HCT116 (cell line): Measurements from ENCODE around the gene CADPS. TPM values are rescaled to one million over a fixed set of nuclear protein-coding genes. Genes with fewer than 3 reads are reported as not detected.

Experiments
- ATAC-seq: fragments of 200-7000 bp; cut with Tn5 transposase; 2 replicates; pipeline ENCODE4 v1.9.1; 2020; ENCODE audit warnings: mild to moderate bottlenecking, moderate library complexity
- BruUV-seq: library from RNA; stranded (reverse); fragments of 400-500 nt; replicated peaks from 2 replicates; lab custom pipeline; 2021; lab: Mats Ljungman, UMichigan
- CTCF ChIA-PET: fragments of 300-600 bp; sonication (Branson Sonifier 250); formaldehyde crosslinking; loops from one replicate; lab custom pipeline; 2021; ENCODE audit warnings: antibody characterized with exemption; lab: Charles Lee
- POLR2A ChIA-PET: fragments of 300-600, 350-600 bp; sonication (Branson Sonifier 250); formaldehyde crosslinking; loops from one replicate; lab custom pipeline; 2021; ENCODE audit warnings: antibody characterized with exemption; lab: Charles Lee
- RAD21 ChIA-PET, 2 experiments: fragments of 300-600 bp; sonication (Branson Sonifier 250); formaldehyde crosslinking; loops; one replicate each; lab custom pipeline; 2023; ENCODE audit warnings: low total read pairs in 2 of 2; ENCODE audit not compliant: uncharacterized antibody in 2 of 2, unreplicated experiment in 2 of 2, low non-redundant PET in 1 of 2; lab: Charles Lee
- DNase-seq: peaks from one replicate; pipeline ENCODE4 v3.0.0-alpha.2; 2010; ENCODE audit warnings: low read depth, low spot score
- H2AFZ ChIP-seq: fragments of 200-600 bp; shearing (Covaris generic), sonication (generic); 2 replicates; pipeline ENCODE4 v1.6.1; 2017; ENCODE audit warnings: low read depth, mixed run types, mixed read lengths, antibody characterized with exemption, low read length; ENCODE audit not compliant: poor library complexity, severe bottlenecking
- H3K27ac ChIP-seq: 2 replicates; pipeline ENCODE4 v1.5.1; 2012; ENCODE audit warnings: low read depth, low read length
- H3K27me3 ChIP-seq: fragments of 200-600 bp; sonication (generic); 2 replicates; pipeline ENCODE4 v1.6.1; 2016; ENCODE audit warnings: mixed run types, low read length, mixed read lengths; ENCODE audit not compliant: insufficient read depth
- H3K36me3 ChIP-seq, 2 experiments: fragments of 200-500 bp in 1 of 2; fragments of 200-600 bp in 1 of 2; sonication (Bioruptor generic) in 1 of 2; sonication (generic) in 1 of 2; 2 replicates each; pipeline versions ENCODE4 v1.5.1 to v1.6.1; 2014 to 2016; ENCODE audit warnings: low read length in 2 of 2, inconsistent platforms in 1 of 2, mixed read lengths in 1 of 2, mixed run types in 1 of 2; ENCODE audit not compliant: insufficient read depth in 2 of 2, control insufficient read depth in 1 of 2
- H3K4me1 ChIP-seq, 2 experiments: fragments of 200-600 bp in 1 of 2; sonication (generic) in 1 of 2; 2 replicates each; pipeline versions ENCODE4 v1.5.1 to v1.6.1; 2012 to 2017; ENCODE audit warnings: low read length in 2 of 2, inconsistent platforms in 1 of 2, mild to moderate bottlenecking in 1 of 2, mixed read lengths in 1 of 2, mixed run types in 1 of 2, moderate library complexity in 1 of 2; ENCODE audit not compliant: insufficient read depth in 2 of 2, control insufficient read depth in 1 of 2
- H3K4me2 ChIP-seq: fragments of 200-600 bp; sonication (generic); 2 replicates; pipeline ENCODE4 v1.6.1; 2017; ENCODE audit warnings: mixed run types, low read length, mixed read lengths
- H3K4me3 ChIP-seq, 2 experiments: fragments of 200-600 bp in 1 of 2; sonication (generic) in 1 of 2; replicated peaks in 1 of 2; 2 replicates each; pipeline ENCODE4 v1.5.1; 2011 to 2016; ENCODE audit warnings: low read length in 2 of 2, control low read depth in 1 of 2, low read depth in 1 of 2, mild to moderate bottlenecking in 1 of 2, mixed read lengths in 1 of 2, mixed run types in 1 of 2
- H3K79me2 ChIP-seq: fragments of 200-600 bp; sonication (generic); 2 replicates; pipeline ENCODE4 v1.6.1; 2017; ENCODE audit warnings: mild to moderate bottlenecking, mixed run types, low read length, moderate library complexity, mixed read lengths; ENCODE audit not compliant: insufficient read depth
- H3K9ac ChIP-seq: fragments of 200-600 bp; sonication (generic); 2 replicates; pipeline ENCODE4 v1.6.1; 2016; ENCODE audit warnings: low read length, mixed read lengths
- H3K9me2 ChIP-seq: fragments of 200-600 bp; sonication (generic), shearing (Covaris generic); 2 replicates; pipeline ENCODE4 v1.6.1; 2017; ENCODE audit warnings: mixed run types, mild to moderate bottlenecking, moderate library complexity; ENCODE audit not compliant: insufficient read depth
- H3K9me3 ChIP-seq, 2 experiments: fragments of 200-500 bp in 1 of 2; fragments of 200-600 bp in 1 of 2; sonication (Bioruptor generic) in 1 of 2; sonication (generic) in 1 of 2; 2 replicates each; pipeline ENCODE4 v1.6.1; 2014 to 2017; ENCODE audit warnings: low read length in 2 of 2, mixed read lengths in 2 of 2, inconsistent platforms in 1 of 2, low read depth in 1 of 2, mild to moderate bottlenecking in 1 of 2, mixed run types in 1 of 2, moderate library complexity in 1 of 2; ENCODE audit not compliant: control insufficient read depth in 1 of 2, insufficient read depth in 1 of 2
- H4K20me1 ChIP-seq: fragments of 200-600 bp; sonication (generic), shearing (Covaris generic); 2 replicates; pipeline ENCODE4 v1.6.1; 2017; ENCODE audit warnings: mixed run types, mild to moderate bottlenecking, moderate library complexity; ENCODE audit not compliant: insufficient read depth
- CBX3 ChIP-seq: IDR thresholded peaks from 2 replicates; pipeline ENCODE4 v1.6.1; 2012; ENCODE audit warnings: low read depth
- EGR1 ChIP-seq: IDR thresholded peaks from 2 replicates; pipeline ENCODE4 v1.6.1; 2012; ENCODE audit warnings: low read depth
- EZH2phosphoT487 ChIP-seq: fragments of 200-600 bp; IDR thresholded peaks from 2 replicates; pipeline ENCODE4 v1.6.1; 2018; ENCODE audit warnings: antibody characterized with exemption, borderline replicate concordance
- JUND ChIP-seq: IDR thresholded peaks from 2 replicates; pipeline ENCODE4 v1.6.1; 2012
- POLR2A ChIP-seq: IDR thresholded peaks from 2 replicates; pipeline ENCODE4 v1.7.0; 2011; ENCODE audit warnings: borderline replicate concordance; ENCODE audit not compliant: insufficient read depth, insufficient read length; ENCODE audit errors: extremely low read depth
- RAD21 ChIP-seq: IDR thresholded peaks from 2 replicates; pipeline ENCODE4 v1.6.1; 2012; ENCODE audit warnings: low read depth, mild to moderate bottlenecking
- SIN3A ChIP-seq: IDR thresholded peaks from 2 replicates; pipeline ENCODE4 v1.6.1; 2012; ENCODE audit warnings: low read depth
- SRF ChIP-seq: IDR thresholded peaks from 2 replicates; pipeline ENCODE4 v1.6.1; 2012; ENCODE audit warnings: low read depth
- intact Hi-C: fragments of 100-400 bp; cut with micrococcal nuclease; formaldehyde crosslinking; loops from 2 replicates; pipeline ENCODE4 v1.10.0; 2022
- total RNA-seq: library from RNA; stranded (reverse); gene quantifications from one replicate; pipeline ENCODE4 v1.2.1, GENCODE V29; 2021; ENCODE audit not compliant: unreplicated experiment
- TF ChIP-seq, protein P1 (sequence below): IDR thresholded peaks from 2 replicates; pipeline ENCODE4 v1.6.1; 2012; ENCODE audit warnings: low read depth
- TF ChIP-seq, protein P2 (sequence below): IDR thresholded peaks from 2 replicates; pipeline ENCODE4 v1.6.1; 2012
- TF ChIP-seq, protein P3 (sequence below), 3 experiments: fragments of 200-600 bp in 1 of 3; sonication (generic) in 1 of 3; IDR thresholded peaks in 2 of 3; conservative IDR thresholded peaks in 1 of 3; 2 replicates each; pipeline ENCODE4 v1.5.1; 2012 to 2017; ENCODE audit warnings: low read depth in 2 of 3, low read length in 2 of 3, antibody characterized with exemption in 1 of 3, borderline replicate concordance in 1 of 3, control low read depth in 1 of 3, mild to moderate bottlenecking in 1 of 3, mixed read lengths in 1 of 3, mixed run types in 1 of 3, moderate library complexity in 1 of 3; ENCODE audit not compliant: insufficient read depth in 1 of 3

CADPS gene
- total RNA-seq, 1 experiment from 2014 or later = not detected

DNA sequence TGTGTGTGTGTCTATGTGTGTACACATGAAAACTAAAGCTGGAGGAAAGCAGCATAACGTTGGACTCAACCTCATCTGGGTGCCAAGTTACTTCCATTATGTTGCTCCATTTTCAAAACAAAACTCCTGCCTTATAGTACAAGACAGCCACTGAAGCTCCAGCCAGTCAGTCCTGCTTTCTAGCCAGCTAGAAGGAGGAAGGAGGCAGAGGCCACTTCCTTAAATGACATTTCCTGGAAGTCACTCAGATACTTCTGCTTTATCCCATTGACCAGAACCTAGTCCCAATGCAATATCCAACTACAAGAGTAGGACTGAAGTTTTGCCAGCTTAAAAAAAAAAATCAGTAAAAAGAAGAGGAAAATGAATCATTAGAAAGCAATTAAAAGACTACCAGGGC lies 31.7 kb downstream of the CADPS start:
- no TSS peak for BruUV-seq
- Histone ChIP-seq H3K9me2 (no peaks in the 10 kb centered on the region), H3K9me3 (no peaks in the 10 kb centered on the region), H3K79me2 (no peaks in the 10 kb centered on the region), H3K4me2 (no peak overlapping the region), H2AFZ (no peak overlapping the region), H4K20me1 (no peaks in the 10 kb centered on the region), H3K27me3 (no peaks in the 10 kb centered on the region), H3K4me3 (no peak overlapping the region), H3K27ac (no peak overlapping the region), H3K4me1 (no peaks in the 10 kb centered on the region), H3K9ac (no peak overlapping the region), H3K36me3 (no peaks in the 10 kb centered on the region)
- DNase-seq (no peak), ATAC-seq (no peak)
- ChIA-PET POLR2A (interaction anchor here (0.7 kb wide), 1 partner anchor 10 kb away, joined by 3 read pairs; no protein-coding TSS in a partner anchor), RAD21 (no interaction called here), CTCF (no interaction called here)
- TF ChIP-seq SIN3A = no peak
- TF ChIP-seq, protein P1, sequence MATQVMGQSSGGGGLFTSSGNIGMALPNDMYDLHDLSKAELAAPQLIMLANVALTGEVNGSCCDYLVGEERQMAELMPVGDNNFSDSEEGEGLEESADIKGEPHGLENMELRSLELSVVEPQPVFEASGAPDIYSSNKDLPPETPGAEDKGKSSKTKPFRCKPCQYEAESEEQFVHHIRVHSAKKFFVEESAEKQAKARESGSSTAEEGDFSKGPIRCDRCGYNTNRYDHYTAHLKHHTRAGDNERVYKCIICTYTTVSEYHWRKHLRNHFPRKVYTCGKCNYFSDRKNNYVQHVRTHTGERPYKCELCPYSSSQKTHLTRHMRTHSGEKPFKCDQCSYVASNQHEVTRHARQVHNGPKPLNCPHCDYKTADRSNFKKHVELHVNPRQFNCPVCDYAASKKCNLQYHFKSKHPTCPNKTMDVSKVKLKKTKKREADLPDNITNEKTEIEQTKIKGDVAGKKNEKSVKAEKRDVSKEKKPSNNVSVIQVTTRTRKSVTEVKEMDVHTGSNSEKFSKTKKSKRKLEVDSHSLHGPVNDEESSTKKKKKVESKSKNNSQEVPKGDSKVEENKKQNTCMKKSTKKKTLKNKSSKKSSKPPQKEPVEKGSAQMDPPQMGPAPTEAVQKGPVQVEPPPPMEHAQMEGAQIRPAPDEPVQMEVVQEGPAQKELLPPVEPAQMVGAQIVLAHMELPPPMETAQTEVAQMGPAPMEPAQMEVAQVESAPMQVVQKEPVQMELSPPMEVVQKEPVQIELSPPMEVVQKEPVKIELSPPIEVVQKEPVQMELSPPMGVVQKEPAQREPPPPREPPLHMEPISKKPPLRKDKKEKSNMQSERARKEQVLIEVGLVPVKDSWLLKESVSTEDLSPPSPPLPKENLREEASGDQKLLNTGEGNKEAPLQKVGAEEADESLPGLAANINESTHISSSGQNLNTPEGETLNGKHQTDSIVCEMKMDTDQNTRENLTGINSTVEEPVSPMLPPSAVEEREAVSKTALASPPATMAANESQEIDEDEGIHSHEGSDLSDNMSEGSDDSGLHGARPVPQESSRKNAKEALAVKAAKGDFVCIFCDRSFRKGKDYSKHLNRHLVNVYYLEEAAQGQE = no peak
- no peak for TF ChIP-seq POLR2A
- TF ChIP-seq RAD21 = no peak
- intact Hi-C loops = no loop called here

DNA sequence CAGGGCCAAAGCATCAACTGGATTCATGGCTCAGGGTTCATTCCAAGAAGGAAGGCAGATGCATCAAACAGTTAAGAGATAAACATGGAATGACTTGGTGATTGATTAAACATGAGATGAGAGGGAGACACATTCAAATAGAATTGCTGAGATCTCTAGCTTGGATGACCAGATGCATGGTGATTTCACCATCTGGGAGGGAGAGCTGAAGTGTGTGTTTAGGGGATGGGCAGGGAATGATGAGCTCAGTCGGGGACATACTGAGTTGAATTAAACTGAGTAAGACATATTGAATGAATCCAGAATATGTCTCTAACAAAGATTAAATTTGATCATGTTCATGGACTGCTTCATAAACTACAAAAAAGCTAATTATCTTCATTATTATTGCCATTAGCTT lies 35.5 kb downstream of the CADPS start:
- Histone ChIP-seq H3K27me3 (peaks cover 10% of the 10 kb centered on the region; the same call in 1 of the 2 replicates), H3K9me3 (no peaks in the 10 kb centered on the region), H3K4me2 (no peak overlapping the region), H4K20me1 (no peaks in the 10 kb centered on the region), H2AFZ (no peak overlapping the region), H3K27ac (no peak overlapping the region), H3K4me1 (no peaks in the 10 kb centered on the region), H3K9ac (no peak overlapping the region), H3K4me3 (no peak overlapping the region), H3K9me2 (no peaks in the 10 kb centered on the region), H3K36me3 (no peaks in the 10 kb centered on the region), H3K79me2 (no peaks in the 10 kb centered on the region)
- POLR2A ChIA-PET = no interaction called here
- no TSS peak for BruUV-seq
- RAD21 ChIA-PET = no interaction called here
- no peak for ATAC-seq
- CTCF ChIA-PET = no interaction called here
- no peak for DNase-seq
- intact Hi-C loops = no loop called here
- no peak for TF ChIP-seq EZH2phosphoT487
- no peak for TF ChIP-seq POLR2A
- TF ChIP-seq, protein P1 = no peak
- TF ChIP-seq RAD21 = no peak
- no peak for TF ChIP-seq EGR1
- TF ChIP-seq CBX3 = no peak
- TF ChIP-seq SRF = no peak
- TF ChIP-seq, protein P2, sequence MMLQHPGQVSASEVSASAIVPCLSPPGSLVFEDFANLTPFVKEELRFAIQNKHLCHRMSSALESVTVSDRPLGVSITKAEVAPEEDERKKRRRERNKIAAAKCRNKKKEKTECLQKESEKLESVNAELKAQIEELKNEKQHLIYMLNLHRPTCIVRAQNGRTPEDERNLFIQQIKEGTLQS = no peak
- TF ChIP-seq, protein P3, sequence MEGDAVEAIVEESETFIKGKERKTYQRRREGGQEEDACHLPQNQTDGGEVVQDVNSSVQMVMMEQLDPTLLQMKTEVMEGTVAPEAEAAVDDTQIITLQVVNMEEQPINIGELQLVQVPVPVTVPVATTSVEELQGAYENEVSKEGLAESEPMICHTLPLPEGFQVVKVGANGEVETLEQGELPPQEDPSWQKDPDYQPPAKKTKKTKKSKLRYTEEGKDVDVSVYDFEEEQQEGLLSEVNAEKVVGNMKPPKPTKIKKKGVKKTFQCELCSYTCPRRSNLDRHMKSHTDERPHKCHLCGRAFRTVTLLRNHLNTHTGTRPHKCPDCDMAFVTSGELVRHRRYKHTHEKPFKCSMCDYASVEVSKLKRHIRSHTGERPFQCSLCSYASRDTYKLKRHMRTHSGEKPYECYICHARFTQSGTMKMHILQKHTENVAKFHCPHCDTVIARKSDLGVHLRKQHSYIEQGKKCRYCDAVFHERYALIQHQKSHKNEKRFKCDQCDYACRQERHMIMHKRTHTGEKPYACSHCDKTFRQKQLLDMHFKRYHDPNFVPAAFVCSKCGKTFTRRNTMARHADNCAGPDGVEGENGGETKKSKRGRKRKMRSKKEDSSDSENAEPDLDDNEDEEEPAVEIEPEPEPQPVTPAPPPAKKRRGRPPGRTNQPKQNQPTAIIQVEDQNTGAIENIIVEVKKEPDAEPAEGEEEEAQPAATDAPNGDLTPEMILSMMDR (IDR thresholded peaks at IDR 0.05 in 2 of 3, conservative IDR thresholded peaks at IDR 0.05 in 1 of 3; ENCODE audit: borderline replicate concordance in 1 of 3, insufficient read depth in 1 of 3, low read depth in 2 of 3, low read length in 2 of 3) = no peak
- no peak for TF ChIP-seq JUND
